Muscle layer of duodenum (tissue), 2 donors: ENCODE data around the gene OR51M1.

Source experiments
- H3K27ac ChIP-seq: one replicate; pipeline ENCODE4 v1.7.0; 2013; ENCODE audit warnings: mild to moderate bottlenecking, low read length
- H3K27me3 ChIP-seq: one replicate; pipeline ENCODE4 v1.7.0; 2013; ENCODE audit warnings: low read depth, mild to moderate bottlenecking, control low read depth, low read length
- H3K36me3 ChIP-seq, 2 donors: one replicate each; pipeline ENCODE4 v1.7.0; 2013; ENCODE audit warnings: low read length in 2 of 2, control low read depth in 1 of 2, mild to moderate bottlenecking in 1 of 2; ENCODE audit not compliant: insufficient read depth in 2 of 2, control insufficient read depth in 1 of 2
- H3K4me1 ChIP-seq, 2 donors: one replicate each; pipeline ENCODE4 v1.7.0; 2013; ENCODE audit warnings: low read length in 2 of 2, mild to moderate bottlenecking in 2 of 2, control low read depth in 1 of 2, moderate library complexity in 1 of 2; ENCODE audit not compliant: insufficient read depth in 2 of 2, control insufficient read depth in 1 of 2
- H3K4me3 ChIP-seq, 2 donors: one replicate each; pipeline ENCODE4 v1.7.0; 2013; ENCODE audit warnings: low read length in 2 of 2, low read depth in 1 of 2, mild to moderate bottlenecking in 1 of 2
- H3K9me3 ChIP-seq, 2 donors: one replicate each; pipeline ENCODE4 v1.7.0; 2013; ENCODE audit warnings: low read length in 2 of 2, control low read depth in 1 of 2, mild to moderate bottlenecking in 1 of 2; ENCODE audit not compliant: control insufficient read depth in 1 of 2
- donor health status: healthy.

The OR51M1 gene

DNA sequence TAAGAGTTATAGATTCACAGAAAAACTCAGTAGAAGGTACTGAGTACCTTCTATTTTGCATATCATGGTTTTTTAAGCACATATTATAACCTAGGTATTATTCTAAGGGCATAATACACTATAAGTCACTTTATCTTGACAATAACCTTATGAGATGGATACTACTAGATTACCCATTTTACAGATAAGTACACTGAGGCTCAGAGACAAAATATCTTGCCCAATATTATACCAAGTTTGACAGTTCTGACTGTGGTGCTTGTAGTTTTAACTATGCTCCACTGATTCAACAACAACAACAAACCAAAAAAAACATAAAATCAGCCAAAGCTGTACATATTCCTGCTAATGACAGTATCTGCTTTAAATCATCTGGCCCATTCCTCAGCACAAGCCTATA, 10.5 kb downstream of the OR51M1 start:
- Histone ChIP-seq H3K4me3 (no peak overlapping the region), H3K9me3 (no peaks in the 10 kb centered on the region), H3K4me1 (no peaks in the 10 kb centered on the region), H3K27me3 (no peaks in the 10 kb centered on the region), H3K27ac (no peak overlapping the region), H3K36me3 (no peaks in the 10 kb centered on the region)

GRCh38 chr11:5398936-5399335, 15.3 kb downstream of the OR51M1 start:
- Histone ChIP-seq H3K4me1 (no peaks in the 10 kb centered on the region), H3K27me3 (no peaks in the 10 kb centered on the region), H3K36me3 (no peaks in the 10 kb centered on the region), H3K9me3 (no peaks in the 10 kb centered on the region), H3K27ac (no peak overlapping the region), H3K4me3 (no peak overlapping the region)

- no peaks in the 10 kb centered on the region for H3K36me3 ChIP-seq
- no peaks in the 10 kb centered on the region for H3K9me3 ChIP-seq
- no peak overlapping the region for H3K27ac ChIP-seq
- H3K4me3 ChIP-seq = no peak overlapping the region
- no peaks in the 10 kb centered on the region for H3K27me3 ChIP-seq
- H3K4me1 ChIP-seq = no peaks in the 10 kb centered on the region
These were observed 21.6 kb downstream of the OR51M1 start for GRCh38 chr11:5405173-5405572.

- Histone ChIP-seq H3K9me3 (no peaks in the 10 kb centered on the region), H3K4me3 (no peak overlapping the region), H3K27ac (no peak overlapping the region), H3K27me3 (no peaks in the 10 kb centered on the region), H3K4me1 (no peaks in the 10 kb centered on the region), H3K36me3 (no peaks in the 10 kb centered on the region)
These were observed 37.4 kb downstream of the OR51M1 start for GRCh38 chr11:5420993-5421392.

GRCh38 chr11:5421811-5422210, 38.2 kb downstream of the OR51M1 start, which contains the start of gene OR51Q1:
OR51Q1 (plus strand) TSS chr11:5422111; CDS start chr11:5422201, 90 bp downstream.
- no peak within 1 kb of the TSS for H3K4me3 ChIP-seq

GRCh38 chr11:5423131-5423530, 39.5 kb downstream of the OR51M1 start:
- no peak overlapping the region for H3K27ac ChIP-seq
- no peak overlapping the region for H3K4me3 ChIP-seq
- H3K4me1 ChIP-seq = no peaks in the 10 kb centered on the region
- no peaks in the 10 kb centered on the region for H3K27me3 ChIP-seq
- H3K9me3 ChIP-seq = no peaks in the 10 kb centered on the region
- H3K36me3 ChIP-seq = no peaks in the 10 kb centered on the region

More at GRCh38 chr11:5421811-5422210, 38.2 kb downstream of the OR51M1 start, which contains the start of gene OR51Q1:
- no peaks in the 10 kb centered on the region for H3K9me3 ChIP-seq
- H3K27me3 ChIP-seq = no peaks in the 10 kb centered on the region
- no peaks in the 10 kb centered on the region for H3K4me1 ChIP-seq
- no peaks in the 10 kb centered on the region for H3K36me3 ChIP-seq
- H3K27ac ChIP-seq = no peak within 1 kb of the TSS

DNA sequence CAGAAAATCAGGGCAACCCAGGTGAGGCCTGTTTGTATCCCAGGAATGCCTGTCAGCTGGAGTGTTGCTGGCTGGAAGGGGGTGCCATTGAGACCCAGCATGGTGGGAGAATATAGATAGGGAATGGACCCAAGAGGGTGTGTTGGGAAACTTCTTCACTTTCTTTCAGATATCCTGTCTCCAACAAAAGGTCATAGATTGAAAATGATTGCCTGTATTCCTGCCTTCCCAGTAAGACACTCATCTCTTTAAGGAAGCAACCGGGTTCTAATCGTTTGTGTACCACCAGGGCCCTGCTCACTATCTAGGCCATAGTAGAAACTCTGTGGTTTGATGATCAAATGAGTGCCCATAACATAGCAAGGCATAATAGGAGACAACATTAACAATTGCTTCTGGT, 57.8 kb downstream of the OR51M1 start, which contains the start of gene OR51I1:
Gene OR51I1, minus strand, starts transcription at position 101 of the 400 bp plus-strand sequence. Its CDS starts 0 bp downstream, at position 101.
- no peak within 1 kb of the TSS for H3K4me3 ChIP-seq
- H3K4me1 ChIP-seq = no peaks in the 10 kb centered on the region
- H3K27ac ChIP-seq = no peak within 1 kb of the TSS
- no peaks in the 10 kb centered on the region for H3K27me3 ChIP-seq
- no peaks in the 10 kb centered on the region for H3K9me3 ChIP-seq
- H3K36me3 ChIP-seq = no peaks in the 10 kb centered on the region
